A172 (cell line): ENCODE results near the gene VSTM2L. TPM values are rescaled to one million over a fixed set of nuclear protein-coding genes. Genes with fewer than 3 reads are reported as not detected.
A peak's percentile ranks its signal among the peaks of the same experiment; 100 is the strongest.

Experiments
- DNase-seq: peaks from one replicate; pipeline ENCODE4 v3.0.0-alpha.2; 2015; ENCODE audit warnings: low spot score
- total RNA-seq: library from RNA; depleted of rRNA; stranded (reverse); fragments of >200 nt; shearing (Covaris generic); gene quantifications from 2 replicates; pipeline ENCODE4 v1.2.3, GENCODE V29; 2014

VSTM2L gene
- total RNA-seq, 1 experiment from 2014 or later: 1.4 TPM

GRCh38 chr20:37968841-37969401, 66.0 kb downstream of the VSTM2L start:
- peak; percentile 40 for DNase-seq

DNA sequence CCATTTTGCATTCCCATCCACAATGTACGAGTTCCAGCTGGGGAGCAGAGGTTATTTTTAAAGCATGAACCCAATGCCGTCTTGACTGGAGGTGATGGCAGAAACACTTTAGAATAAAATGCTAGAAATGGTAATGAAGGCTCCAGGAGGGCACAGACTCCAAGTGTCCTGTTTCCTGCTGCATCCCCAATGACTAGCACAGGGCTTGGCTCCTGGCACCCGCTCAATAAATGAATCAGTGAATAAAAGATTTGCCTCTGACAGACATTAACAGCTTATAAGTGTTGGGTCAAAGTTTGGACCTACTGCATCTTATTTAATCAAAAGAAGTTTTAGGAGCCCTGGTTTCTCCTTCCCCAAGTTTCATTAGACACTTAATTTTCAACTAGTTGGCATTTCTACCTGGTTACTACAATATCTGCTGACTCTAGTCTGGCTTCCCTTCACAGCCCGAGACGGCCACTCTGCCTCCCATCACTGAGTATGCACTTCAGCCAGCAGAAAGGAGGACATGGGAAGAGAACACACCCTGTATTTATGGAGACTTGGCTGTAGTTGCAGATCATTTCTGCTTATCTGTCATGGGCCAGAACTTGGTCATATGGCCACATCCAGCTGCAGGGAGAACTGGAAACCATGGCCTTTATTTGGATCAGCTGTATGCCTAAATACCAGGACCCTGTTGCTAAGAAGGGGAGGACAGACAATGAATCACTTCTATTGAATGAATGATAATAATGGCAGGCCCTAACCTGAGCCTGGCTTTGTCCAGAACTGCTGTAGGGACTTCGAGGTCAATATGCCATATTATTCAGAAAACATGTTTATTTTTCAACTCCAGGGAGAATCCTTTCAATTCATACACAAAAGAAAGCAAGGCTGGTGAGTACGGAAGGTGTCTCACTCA, 67.3 kb downstream of the VSTM2L start:
- no peak for DNase-seq

- DNase-seq: no peak
Observed at GRCh38 chr20:37970856-37971245, 67.9 kb downstream of the VSTM2L start.

DNA sequence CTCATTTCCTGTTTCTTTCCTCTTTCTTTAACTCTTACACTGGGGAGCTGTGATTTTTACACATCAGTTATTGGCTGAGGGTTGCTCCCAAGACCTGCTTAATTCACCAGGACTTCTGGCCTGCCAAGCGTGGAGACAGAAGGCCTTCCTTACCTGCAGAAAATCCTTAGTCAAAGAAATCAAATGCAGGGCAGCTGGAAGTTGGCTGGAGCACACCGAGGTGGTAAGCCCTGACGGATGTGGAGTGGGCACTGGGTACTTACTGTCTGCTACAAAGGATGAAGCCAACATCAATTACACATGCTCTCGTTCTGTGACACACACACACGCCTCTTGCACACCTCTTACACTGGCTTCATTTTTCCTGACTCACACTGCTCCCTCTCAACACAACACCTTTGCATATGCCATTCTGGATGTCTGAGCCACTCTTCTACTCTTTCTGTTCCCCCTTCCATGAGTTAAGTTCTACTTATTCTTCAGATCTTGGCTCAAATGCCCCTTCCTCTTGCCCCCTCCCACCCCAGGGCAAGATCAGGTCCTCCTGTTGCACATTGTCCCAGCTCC, 68.7 kb downstream of the VSTM2L start:
- DNase-seq: no peak

- no peak for DNase-seq
Observed at GRCh38 chr20:37972256-37973058, 69.5 kb downstream of the VSTM2L start.

- no peak for DNase-seq
Observed at GRCh38 chr20:37973059-37973910, 70.4 kb downstream of the VSTM2L start.

- DNase-seq: no peak
Observed at GRCh38 chr20:37976887-37977286, 74.0 kb downstream of the VSTM2L start.

DNA sequence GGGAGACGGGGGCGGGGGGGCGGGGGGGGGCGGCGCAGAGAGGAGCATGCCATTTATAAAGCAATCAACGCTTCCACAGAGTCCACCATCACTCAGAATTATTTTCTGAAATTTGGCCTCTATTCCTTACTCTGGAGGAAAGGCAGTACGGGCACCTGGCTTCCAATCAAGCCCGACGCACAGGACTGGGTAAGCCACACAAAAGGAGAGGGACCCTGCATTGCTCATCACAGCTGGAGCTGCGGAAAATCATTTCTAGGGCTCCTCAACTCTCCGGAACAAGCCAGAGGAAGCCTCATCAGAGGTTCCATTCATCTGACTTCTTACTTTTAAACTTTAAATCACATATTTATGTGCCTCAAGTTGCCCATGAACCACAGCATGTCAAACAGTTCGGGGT, 74.4 kb downstream of the VSTM2L start:
- DNase-seq: no peak

- no peak for DNase-seq
Observed at GRCh38 chr20:37977786-37978185, 74.9 kb downstream of the VSTM2L start.

DNA sequence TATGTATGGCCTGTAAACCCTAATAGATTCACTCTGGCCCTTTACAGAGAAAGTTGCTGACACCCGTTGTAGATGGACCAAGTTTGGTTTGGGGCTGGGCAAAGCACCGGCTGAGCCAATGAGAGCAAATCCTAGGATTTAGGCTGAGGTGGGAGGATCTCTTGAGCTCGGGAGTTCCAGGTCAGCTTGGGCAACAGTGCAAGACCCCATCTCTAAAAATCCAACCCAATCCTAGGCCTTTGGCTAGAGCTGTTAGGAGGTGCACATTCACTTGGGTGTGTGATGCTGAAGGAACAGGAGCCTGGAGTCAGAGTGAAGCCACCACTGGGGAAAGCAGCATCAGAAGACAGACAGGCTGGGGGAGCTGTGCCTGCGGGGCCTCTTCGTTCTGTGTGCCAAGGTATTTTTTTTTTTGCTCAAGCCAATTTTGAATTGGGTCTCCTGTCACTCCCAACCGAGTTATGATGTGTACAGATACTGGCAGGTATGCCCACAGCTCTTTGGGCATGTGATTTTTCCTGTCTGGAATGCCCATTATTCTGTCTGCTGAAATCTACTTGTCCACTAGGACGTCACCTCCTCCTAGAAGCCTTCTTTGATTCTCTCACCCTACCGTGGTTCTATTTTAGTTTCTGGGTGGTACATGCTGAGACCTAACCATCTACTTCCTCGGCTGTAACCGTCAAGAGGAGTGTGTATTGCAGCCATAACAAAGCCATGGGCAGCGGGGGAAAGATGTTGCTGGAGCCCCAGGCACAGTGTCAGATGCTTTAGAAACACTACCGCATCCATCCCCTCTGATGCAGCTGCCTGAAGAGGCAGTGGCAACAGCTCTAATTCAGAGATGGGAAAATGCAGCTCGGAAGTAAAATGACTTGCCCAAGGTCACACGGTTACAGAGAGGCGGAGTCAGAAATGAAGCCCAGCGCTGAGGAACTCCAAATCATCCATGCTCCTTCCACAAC, 76.4 kb downstream of the VSTM2L start:
- DNase-seq: no peak

- DNase-seq: no peak
Observed at GRCh38 chr20:37980383-37980782, 77.5 kb downstream of the VSTM2L start.

GRCh38 chr20:37980876-37981275, 77.9 kb downstream of the VSTM2L start:
- no peak for DNase-seq

- no peak for DNase-seq
Observed at GRCh38 chr20:37981568-37981967, 78.6 kb downstream of the VSTM2L start.

DNA sequence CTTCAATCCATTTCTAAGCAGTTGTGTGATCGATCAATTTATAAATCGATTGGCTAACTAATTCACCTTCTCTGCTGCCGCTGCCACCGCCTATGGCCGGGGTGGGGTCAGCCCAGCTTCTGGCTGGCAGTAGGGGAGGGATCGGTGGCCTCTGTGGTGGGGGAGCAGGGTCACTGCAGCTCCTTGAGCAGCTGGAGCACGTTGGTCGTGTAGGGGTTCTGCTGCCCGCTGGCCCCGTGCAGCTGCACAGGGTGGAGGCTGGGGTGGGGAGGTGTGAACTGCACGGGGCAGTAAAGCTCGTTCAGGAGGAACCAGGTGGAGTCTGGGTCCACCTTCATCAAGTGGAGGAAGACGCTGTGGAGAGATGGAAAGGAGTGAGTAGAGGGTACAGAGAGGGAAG, 80.4 kb downstream of the VSTM2L start:
- no peak for DNase-seq

DNA sequence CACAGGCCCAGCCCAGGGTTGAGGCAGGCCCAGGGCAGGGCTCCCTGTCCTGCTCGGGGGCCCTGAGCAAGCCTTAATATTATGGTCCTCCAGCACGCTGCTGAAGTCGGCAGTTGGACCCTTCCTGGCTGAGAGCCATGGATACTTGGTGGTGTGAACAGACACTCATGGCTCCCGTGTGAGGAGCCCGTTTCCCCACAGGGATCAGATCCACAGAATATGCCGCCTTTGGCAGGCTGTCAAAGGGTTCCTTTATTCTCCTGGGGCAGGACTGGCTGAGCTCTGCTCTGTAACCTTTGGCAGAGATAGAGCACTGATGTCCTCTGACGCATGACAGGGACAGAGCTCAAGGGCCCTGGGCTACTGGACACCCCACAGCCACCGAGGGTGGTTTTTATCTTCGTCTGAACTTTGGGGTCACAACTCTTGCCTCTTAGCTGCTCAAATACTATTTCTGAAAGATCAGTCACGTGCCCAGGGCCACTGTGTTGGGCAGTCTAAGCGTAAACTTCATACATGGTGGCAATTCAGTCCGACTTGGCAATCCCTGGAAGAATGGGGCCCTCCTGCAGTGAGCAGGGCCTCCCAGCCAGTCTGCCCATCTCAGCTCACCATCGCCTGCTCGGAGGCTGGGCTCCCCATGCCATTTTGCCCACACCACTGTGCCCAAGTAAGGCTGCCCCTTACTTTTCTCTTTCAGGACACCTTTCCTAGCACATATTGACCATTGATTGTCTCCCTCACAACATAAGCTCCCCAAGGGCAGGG, 81.3 kb downstream of the VSTM2L start:
- DNase-seq: no peak

GRCh38 chr20:37986044-37986858, 83.3 kb downstream of the VSTM2L start:
- DNase-seq: no peak

GRCh38 chr20:37986873-37987601, 84.1 kb downstream of the VSTM2L start:
- no peak for DNase-seq
